ENCODE data around the gene MYO1C.
A peak's percentile ranks its signal among the peaks of the same experiment; 100 is the strongest.
"Not testable (repeated sequence)": the region's sequence is repeated elsewhere in the genome, so short reads cannot be mapped to it uniquely, and the experiment has no call there.

The MYO1C gene

DNA sequence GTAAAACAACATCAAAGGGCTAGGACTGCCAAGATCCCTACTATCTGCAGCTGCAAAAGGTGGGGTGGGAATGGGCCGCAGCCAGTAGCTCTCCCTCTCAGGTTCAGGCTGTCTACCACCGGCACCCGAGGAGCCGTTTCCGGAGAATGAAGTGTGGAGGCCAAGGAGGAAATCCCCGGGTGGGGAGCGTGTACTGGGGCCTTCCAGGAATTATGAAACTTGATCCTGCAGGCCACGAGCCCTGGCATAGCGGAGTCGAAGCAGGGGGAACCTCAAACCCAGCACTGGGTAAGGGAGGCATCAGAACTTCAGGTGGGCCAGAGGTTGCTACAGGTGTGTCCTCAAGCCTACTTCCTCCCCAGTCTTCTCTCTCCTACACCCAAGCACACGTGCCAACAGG is 18.8 kb upstream of the MYO1C start:
- H3K27me3 ChIP-seq: no peaks in the 10 kb centered on the region
- no peak for TF ChIP-seq Cebpa-rat (IDR thresholded peaks at IDR 0.05)
- no peaks in the 10 kb centered on the region for H3K9me3 ChIP-seq (replicated peaks in 1 of 11)
- H3K36me3 ChIP-seq: peaks cover 34 to 73% (median 48%) of the 10 kb centered on the region in 11 experiments
- H3K4me3 ChIP-seq: no peak overlapping the region
- peaks cover 7 to 25% (median 17%) of the 10 kb centered on the region in 10 experiments for H3K4me1 ChIP-seq
- H4K20me1 ChIP-seq: peaks cover 0 to 26% (median 8%) of the 10 kb centered on the region in 11 experiments; a peak in 12 of 22 replicates
- H3K9ac ChIP-seq: 0 out of 22 replicates have a peak overlapping the region, but pooled peaks of 1 of the 11 experiments have one; percentile 9
- H3K27ac ChIP-seq: no peak overlapping the region
- H3K4me2 ChIP-seq: no peak overlapping the region; a peak in 1 of 22 replicates

DNA sequence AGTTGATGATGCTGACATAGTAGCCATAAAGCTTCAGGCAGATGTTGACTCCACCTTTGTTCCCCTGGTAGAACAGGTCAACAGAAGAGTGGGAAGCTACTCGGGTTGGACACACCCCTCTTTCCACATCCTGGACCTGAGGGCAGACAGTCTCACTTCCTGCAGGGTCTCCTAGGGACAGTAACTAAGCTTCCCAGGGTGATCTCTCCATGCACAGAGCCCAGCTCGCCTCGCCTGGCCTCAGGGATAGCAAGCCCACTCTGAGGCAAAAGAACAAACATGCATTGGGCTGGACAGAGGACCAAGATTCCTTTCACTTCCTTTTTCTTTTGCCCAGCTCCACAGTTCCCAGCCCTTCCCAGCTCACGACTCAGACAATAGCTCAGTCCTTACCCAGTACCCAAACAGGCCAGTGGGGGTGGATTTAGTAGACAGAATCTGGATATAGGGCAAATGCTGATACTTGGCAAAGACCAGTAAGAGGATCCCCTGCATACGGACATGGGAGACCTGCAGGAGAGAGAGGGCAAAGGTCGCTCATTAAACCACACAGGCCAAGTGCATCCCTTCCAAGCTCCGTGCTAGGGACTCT is 16.9 kb upstream of the MYO1C start:
- Histone ChIP-seq H3K9ac (no peak overlapping the region; a peak in 2 of 22 replicates), H4K20me1 (peaks cover 0 to 20% (median 0%) of the 10 kb centered on the region in 11 experiments; a peak in 10 of 22 replicates), H3K9me3 (replicated peaks in 1 of 11) (no peaks in the 10 kb centered on the region), H3K4me1 (peaks cover 0 to 14% (median 4%) of the 10 kb centered on the region in 10 experiments; a peak in 10 of 20 replicates), H3K4me2 (peak overlapping the region in 5 of 11 experiments; percentile 21 to 71 (median 60); a peak in 9 of 22 replicates), H3K4me3 (no peak overlapping the region), H3K27me3 (no peaks in the 10 kb centered on the region), H3K27ac (no peak overlapping the region), H3K36me3 (peaks cover 34 to 84% (median 51%) of the 10 kb centered on the region in 11 experiments)
- no peak for TF ChIP-seq Cebpa-rat (IDR thresholded peaks at IDR 0.05)

DNA sequence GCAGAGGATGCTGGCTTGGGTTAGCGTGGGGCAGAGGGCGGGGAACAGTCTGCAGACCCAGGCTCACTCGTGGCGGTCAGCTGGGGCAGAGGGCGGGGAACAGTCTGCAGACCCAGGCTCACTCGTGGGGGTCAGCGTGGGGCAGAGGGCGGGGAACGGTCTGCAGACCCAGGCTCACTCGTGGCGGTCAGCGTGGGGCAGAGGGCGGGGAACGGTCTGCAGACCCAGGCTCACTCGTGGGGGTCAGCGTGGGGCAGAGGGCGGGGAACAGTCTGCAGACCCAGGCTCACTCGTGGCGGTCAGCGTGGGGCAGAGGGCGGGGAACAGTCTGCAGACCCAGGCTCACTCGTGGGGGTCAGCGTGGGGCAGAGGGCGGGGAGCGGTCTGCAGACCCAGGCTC is 16.2 kb upstream of the MYO1C start:
- Histone ChIP-seq H3K36me3 (peaks cover 32 to 82% (median 50%) of the 10 kb centered on the region in 11 experiments), H4K20me1 (peaks cover 0 to 20% (median 0%) of the 10 kb centered on the region in 11 experiments; a peak in 9 of 22 replicates), H3K4me1 (peaks cover 0 to 12% (median 4%) of the 10 kb centered on the region in 10 experiments; a peak in 10 of 20 replicates)
- H3K27me3 ChIP-seq; H3K4me2 ChIP-seq; H3K9ac ChIP-seq; H3K9me3 ChIP-seq (replicated peaks in 1 of 11); H3K27ac ChIP-seq; H3K4me3 ChIP-seq: not testable (repeated sequence)

DNA sequence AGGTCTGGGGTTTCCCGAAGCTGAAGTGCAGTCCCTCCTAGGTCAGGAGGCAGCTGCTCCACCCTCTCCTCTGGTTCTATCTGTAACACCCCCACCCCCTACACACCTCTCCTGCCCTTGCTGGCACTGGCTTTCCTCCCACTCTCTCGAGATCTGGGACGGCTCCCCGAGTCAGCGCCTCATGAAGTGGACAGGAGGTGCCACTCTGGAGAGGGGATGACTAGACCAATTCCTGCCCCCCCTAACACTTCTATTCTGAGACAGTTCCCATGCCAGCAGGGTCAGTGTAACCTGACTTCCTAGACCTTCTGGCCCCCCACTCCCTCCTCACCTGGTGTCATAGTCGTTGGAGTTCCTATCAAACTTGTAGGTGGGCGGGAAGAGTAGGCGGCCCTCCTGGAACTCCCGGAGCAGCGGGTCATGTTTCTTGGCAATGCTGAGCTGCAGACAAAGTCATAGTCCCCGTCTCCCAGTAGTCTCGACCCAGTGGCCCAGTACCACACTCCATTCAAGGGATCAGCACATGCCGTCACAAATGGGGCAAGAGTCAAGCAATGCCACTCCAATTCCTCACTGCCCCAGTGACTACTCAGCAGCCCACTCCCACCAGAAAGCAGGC is 14.3 kb upstream of the MYO1C start:
- Histone ChIP-seq H3K36me3 (peaks cover 15 to 63% (median 31%) of the 10 kb centered on the region in 11 experiments; a peak in 21 of 22 replicates), H3K27me3 (no peaks in the 10 kb centered on the region), H3K9ac (0 out of 22 replicates have a peak overlapping the region, but pooled peaks of 1 of the 11 experiments have one; percentile 3), H3K4me3 (no peak overlapping the region), H3K4me2 (no peak overlapping the region), H3K9me3 (replicated peaks in 1 of 11) (no peaks in the 10 kb centered on the region), H3K27ac (no peak overlapping the region), H3K4me1 (peaks cover 0 to 16% (median 7%) of the 10 kb centered on the region in 10 experiments; a peak in 12 of 20 replicates), H4K20me1 (peaks cover 0 to 20% (median 0%) of the 10 kb centered on the region in 11 experiments; a peak in 7 of 22 replicates)
- no peak for TF ChIP-seq Cebpa-rat (IDR thresholded peaks at IDR 0.05)

DNA sequence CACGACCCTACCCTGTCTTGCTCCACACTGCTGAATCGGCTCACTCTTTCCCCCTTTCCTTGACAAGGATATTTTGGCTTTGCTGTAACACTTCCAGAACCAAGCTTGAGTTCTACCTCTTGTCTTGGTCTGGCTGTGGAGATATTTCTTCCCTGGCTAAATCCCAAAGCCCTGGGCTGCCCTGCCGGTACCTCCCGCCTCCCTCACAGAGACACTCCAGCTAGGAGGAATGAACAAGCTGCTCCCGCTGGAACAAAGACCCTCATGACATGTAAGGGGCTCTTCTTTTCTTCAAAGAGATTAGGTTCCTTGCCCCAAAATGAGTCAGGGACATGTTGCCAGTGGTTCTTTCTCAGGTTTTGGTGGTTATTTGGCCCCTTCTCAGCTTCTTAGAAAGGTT is 13.1 kb upstream of the MYO1C start:
- peaks cover 0 to 16% (median 7%) of the 10 kb centered on the region in 10 experiments; a peak in 12 of 20 replicates for H3K4me1 ChIP-seq
- H3K36me3 ChIP-seq: peaks cover 15 to 53% (median 27%) of the 10 kb centered on the region in 11 experiments; a peak in 21 of 22 replicates
- no peak for TF ChIP-seq Cebpa-rat (IDR thresholded peaks at IDR 0.05)
- no peaks in the 10 kb centered on the region for H3K9me3 ChIP-seq (replicated peaks in 1 of 11)
- H3K4me2 ChIP-seq: no peak overlapping the region
- no peaks in the 10 kb centered on the region for H3K27me3 ChIP-seq
- H3K27ac ChIP-seq: no peak overlapping the region
- peaks cover 0 to 20% (median 0%) of the 10 kb centered on the region in 11 experiments; a peak in 7 of 22 replicates for H4K20me1 ChIP-seq
- H3K9ac ChIP-seq: peak overlapping the region in 2 of 11 experiments; percentile 5 to 15; a peak in 1 of 22 replicates
- H3K4me3 ChIP-seq: no peak overlapping the region

DNA sequence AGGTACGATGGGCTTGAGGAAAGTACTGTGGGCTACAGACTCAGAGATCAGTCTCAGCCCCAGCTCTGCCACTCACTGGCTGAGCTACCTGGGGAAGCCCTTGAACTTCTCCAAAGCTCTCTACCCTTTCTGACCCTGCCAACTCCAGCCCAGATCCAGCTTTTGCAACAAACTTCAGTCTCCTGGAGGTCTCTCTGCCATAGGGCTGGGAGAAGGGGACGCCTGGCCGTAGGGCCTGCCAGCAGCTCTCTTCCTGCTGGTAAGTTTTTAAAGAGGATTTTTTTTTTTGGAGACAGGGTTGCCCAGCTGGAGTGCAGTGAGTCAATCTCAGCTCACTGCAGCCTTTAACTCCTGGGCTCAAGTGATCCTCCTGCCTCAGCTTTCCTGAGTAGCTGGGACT is 12.4 kb upstream of the MYO1C start:
- TF ChIP-seq Cebpa-rat (IDR thresholded peaks at IDR 0.05): no peak
- Histone ChIP-seq H3K36me3 (peaks cover 15 to 48% (median 27%) of the 10 kb centered on the region in 11 experiments; a peak in 21 of 22 replicates), H3K27me3 (no peaks in the 10 kb centered on the region)

DNA sequence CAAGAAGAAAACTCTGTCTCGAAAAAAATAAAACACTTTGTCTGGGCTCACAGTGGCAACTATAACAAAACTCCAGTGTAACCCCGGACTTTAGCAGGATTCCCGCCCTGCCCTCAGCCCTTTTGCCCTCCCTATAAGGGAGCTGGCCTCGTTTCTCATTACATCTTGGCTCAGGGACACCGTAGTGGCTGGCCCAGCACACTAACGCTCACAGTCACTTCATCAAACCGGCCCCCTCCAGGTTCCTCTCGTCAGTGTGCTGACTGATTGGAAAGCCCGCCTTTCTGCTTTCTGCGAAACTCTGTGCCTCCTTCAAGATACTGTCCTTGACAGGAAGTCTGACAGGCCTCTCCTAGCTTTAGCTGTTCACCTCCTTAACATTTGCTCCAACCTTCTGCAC is 11.2 kb upstream of the MYO1C start:
- Histone ChIP-seq H3K4me3 (no peak overlapping the region), H3K36me3 (peaks cover 11 to 38% (median 21%) of the 10 kb centered on the region in 11 experiments; a peak in 21 of 22 replicates), H3K27me3 (peaks cover 0 to 8% (median 4%) of the 10 kb centered on the region in 11 experiments; a peak in 12 of 22 replicates), H3K9me3 (replicated peaks in 1 of 11) (no peaks in the 10 kb centered on the region), H3K27ac (no peak overlapping the region), H3K9ac (no peak overlapping the region), H3K4me2 (no peak overlapping the region), H3K4me1 (peaks cover 0 to 13% (median 7%) of the 10 kb centered on the region in 10 experiments; a peak in 16 of 20 replicates), H4K20me1 (peaks cover 0 to 11% (median 0%) of the 10 kb centered on the region in 11 experiments; a peak in 7 of 22 replicates)
- no peak for TF ChIP-seq Cebpa-rat (IDR thresholded peaks at IDR 0.05)

More for the DNA sequence above, 12.4 kb upstream of the MYO1C start:
- H3K9ac ChIP-seq: 0 out of 22 replicates have a peak overlapping the region, but pooled peaks of 1 of the 11 experiments have one; percentile 15
- no peak overlapping the region for H3K27ac ChIP-seq
- no peaks in the 10 kb centered on the region for H3K9me3 ChIP-seq (replicated peaks in 1 of 11)
- H4K20me1 ChIP-seq: peaks cover 0 to 19% (median 0%) of the 10 kb centered on the region in 11 experiments; a peak in 7 of 22 replicates
- H3K4me2 ChIP-seq: no peak overlapping the region
- no peak overlapping the region for H3K4me3 ChIP-seq
- H3K4me1 ChIP-seq: peaks cover 0 to 15% (median 7%) of the 10 kb centered on the region in 10 experiments; a peak in 12 of 20 replicates

DNA sequence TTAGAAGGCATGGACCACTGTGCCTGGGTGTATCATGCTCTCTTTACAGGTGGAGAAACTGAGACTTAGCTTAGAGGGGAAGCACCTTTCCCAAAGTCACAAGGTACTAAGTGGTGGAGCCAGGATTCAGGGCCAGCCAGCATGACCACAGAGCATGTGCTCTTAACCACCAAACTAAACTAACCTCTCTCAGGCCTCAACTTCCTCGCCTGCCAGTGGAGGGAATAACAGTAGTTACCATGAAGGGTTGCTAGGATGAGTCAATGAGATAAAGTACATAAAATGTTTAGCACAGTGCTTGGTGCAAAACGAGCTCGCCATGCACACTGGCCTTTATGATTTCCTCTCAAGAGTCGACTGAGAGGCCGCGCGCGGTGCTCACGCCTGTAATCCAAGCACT is 6.4 kb upstream of the MYO1C start:
- Histone ChIP-seq H3K9me3 (replicated peaks in 1 of 11) (no peaks in the 10 kb centered on the region), H3K4me3 (no peak overlapping the region), H3K27me3 (peaks cover 11 to 24% (median 19%) of the 10 kb centered on the region in 11 experiments; a peak in 19 of 22 replicates), H3K4me2 (peak overlapping the region in 10 of 11 experiments; percentile 49 to 68 (median 60); a peak in 12 of 22 replicates), H3K9ac (no peak overlapping the region), H3K4me1 (peaks cover 15 to 31% (median 25%) of the 10 kb centered on the region in 10 experiments), H3K36me3 (peaks cover 0 to 31% (median 14%) of the 10 kb centered on the region in 11 experiments; a peak in 11 of 22 replicates), H4K20me1 (peaks cover 0 to 40% (median 14%) of the 10 kb centered on the region in 11 experiments; a peak in 14 of 22 replicates), H3K27ac (no peak overlapping the region)
- no peak for TF ChIP-seq Cebpa-rat (IDR thresholded peaks at IDR 0.05)
